ENCODE measurements around the gene LRRC75A.

- TF ChIP-seq POLR2AphosphoS5 (IDR thresholded peaks at IDR 0.05; ENCODE audit: insufficient read depth in 1 of 2, low read depth in 1 of 2) (no peak), CTCF (IDR thresholded peaks at IDR 0.05) (no peak), POLR2A (IDR thresholded peaks at IDR 0.05) (no peak)
Observed at GRCh38 chr17:16432017-16432416, 60.0 kb downstream of the LRRC75A start.

Data from vagina (tissue), 2 donors.